Measurements from ENCODE around the gene BTBD8.
"Not testable (repeated sequence)": the region's sequence is repeated elsewhere in the genome, so short reads cannot be mapped to it uniquely, and the experiment has no call there.

Gene BTBD8

GRCh38 chr1:92080128-92080985 is at the start of gene BTBD8:
BTBD8 (plus strand) TSS chr1:92080345; CDS start chr1:92080572, 227 bp downstream.
- peak; percentile 62 to 68 for DNase-seq (ENCODE audit: low read depth in 2 of 2)

GRCh38 chr1:92030656-92031107 is 49.5 kb upstream of the BTBD8 start:
- DNase-seq (ENCODE audit: low read depth in 2 of 2), result no peak

GRCh38 chr1:92031281-92032110 is 48.6 kb upstream of the BTBD8 start:
- no peak for DNase-seq (ENCODE audit: low read depth in 2 of 2)

GRCh38 chr1:92037400-92037799 is 42.7 kb upstream of the BTBD8 start:
- no peak for DNase-seq (ENCODE audit: low read depth in 2 of 2)

- no peak for DNase-seq (ENCODE audit: low read depth in 2 of 2)
These were observed 41.3 kb upstream of the BTBD8 start for GRCh38 chr1:92038695-92039346.

DNA sequence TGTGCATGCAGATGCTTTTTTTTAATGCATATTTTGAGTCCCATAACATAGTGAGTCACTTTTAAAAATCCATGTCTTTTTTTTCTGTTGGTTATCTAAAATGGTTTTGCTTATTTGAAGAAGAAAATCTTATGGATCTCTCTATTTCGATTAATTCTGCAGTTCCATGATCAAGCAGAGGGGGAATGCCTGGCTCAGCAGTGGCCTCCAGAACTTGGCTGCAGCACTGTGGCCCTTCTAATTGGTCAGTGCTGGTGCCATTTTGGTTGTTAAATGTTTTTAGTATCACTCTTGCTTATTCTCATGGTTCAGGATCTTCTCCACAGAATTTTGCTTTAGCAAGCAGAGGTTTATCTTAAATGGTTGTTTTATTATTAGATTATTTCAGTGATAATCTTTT is 39.2 kb upstream of the BTBD8 start:
- DNase-seq (ENCODE audit: low read depth in 2 of 2), result no peak

- DNase-seq (ENCODE audit: low read depth in 2 of 2), result no peak
These were observed 36.5 kb upstream of the BTBD8 start for GRCh38 chr1:92043621-92044020.

GRCh38 chr1:92045766-92046495 is 34.2 kb upstream of the BTBD8 start:
- DNase-seq (ENCODE audit: low read depth in 2 of 2), result no peak

DNA sequence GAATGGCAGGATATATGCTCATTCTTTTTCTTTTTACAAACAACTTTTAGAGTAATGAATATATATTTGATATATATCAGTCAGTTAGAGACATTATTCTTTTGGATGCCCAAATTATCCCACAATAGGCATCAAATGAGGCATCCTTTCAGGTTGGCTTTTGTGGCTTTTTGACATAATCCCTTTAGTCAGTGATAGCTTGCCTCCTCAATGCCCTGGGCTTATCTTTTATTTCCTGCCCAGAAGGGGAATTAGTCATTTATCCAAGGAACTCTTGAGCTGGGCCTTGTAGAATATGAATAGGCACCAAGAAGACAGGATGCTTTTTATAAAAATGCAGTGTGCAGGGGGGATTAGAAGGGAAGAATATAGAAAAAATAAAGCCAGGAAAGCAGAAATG is 28.2 kb upstream of the BTBD8 start:
- DNase-seq (ENCODE audit: low read depth in 2 of 2), result no peak

DNA sequence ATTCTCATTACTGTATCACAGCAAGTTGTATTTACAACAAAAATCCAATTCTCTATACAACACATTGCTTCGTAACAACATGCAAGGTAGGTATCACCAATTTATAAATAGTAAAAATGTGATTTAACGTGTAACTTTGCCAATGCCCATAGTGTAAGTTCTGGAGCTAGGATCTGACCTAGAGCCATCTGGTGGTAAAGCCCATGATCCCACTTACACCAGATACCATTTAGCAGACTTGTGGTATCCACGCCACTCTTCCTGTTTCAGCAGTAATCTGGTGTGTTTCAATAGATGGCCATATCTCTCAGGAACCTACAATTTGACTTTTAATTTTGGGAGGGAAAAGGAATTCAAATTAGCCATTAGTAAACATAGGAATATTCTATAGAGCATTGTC is 15.1 kb upstream of the BTBD8 start:
- no peak for DNase-seq (ENCODE audit: low read depth in 2 of 2)

- no peak for DNase-seq (ENCODE audit: low read depth in 2 of 2)
These were observed 13.8 kb upstream of the BTBD8 start for GRCh38 chr1:92066321-92066720.

DNA sequence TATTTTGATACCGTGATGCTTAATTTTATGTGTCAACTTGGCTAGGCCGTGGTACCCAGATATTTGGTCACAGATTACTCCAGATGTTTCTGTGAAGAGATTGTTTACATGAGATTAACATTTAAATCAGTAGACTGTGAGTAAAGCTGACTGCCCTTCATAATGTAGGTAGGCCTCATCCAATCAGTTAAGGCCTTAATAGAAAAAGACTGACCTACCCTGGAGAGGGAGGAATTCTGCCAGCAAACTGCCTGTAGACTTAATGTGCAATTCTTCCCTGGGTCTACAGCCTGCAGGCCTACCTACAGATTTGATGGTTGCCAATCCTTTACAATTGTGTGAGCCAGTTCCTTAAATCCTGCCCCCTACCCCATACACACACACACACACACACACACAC is 9.3 kb upstream of the BTBD8 start:
- DNase-seq (ENCODE audit: low read depth in 2 of 2), result no peak

GRCh38 chr1:92074446-92074845 is 5.7 kb upstream of the BTBD8 start:
- DNase-seq (ENCODE audit: low read depth in 2 of 2), result not testable (repeated sequence)

DNA sequence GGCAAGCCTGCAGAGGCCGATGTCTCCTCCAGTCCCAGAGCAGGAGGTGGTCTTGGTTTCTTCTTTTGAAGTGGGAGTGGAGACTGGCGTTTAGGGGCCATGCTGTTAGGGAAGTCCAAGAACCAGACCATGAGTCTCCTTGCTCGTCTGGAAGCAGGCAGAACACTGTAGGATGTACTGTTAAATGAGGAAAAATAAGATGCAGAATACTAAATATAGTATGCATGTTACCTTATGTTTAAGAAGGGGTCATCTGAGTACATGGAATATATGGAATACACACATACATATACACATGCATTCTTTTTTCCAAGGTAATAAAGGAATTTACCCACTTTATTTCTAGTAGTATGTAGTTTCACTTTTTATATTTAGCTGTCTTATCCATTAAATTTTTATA is 4.8 kb upstream of the BTBD8 start, which contains the start of gene SETSIP:
SETSIP (minus strand) TSS at position 101 of the 400 bp plus-strand sequence; CDS start at position 101, 0 bp downstream.
- no peak for DNase-seq (ENCODE audit: low read depth in 2 of 2)

GRCh38 chr1:92076363-92076762 is 3.8 kb upstream of the BTBD8 start:
- no peak for DNase-seq (ENCODE audit: low read depth in 2 of 2)

DNA sequence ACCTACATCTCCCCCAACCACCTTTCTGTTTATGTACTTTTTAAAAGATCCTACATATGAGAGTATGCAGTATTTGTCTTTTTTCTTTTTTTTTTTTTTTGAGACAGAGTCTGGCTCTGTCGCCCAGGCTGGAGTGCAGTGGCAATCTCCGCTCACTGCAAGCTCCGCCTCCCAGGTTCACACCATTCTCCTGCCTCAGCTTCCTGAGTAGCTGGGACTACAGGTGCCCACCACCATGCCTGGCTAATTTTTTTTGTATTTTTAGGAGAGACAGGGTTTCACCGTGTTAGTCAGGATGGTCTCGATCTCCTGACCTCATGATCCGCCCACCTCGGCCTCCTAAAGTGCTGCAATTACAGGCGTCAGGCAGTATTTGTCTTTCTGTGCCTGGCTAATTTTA is 2.1 kb upstream of the BTBD8 start:
- DNase-seq (ENCODE audit: low read depth in 2 of 2), result not testable (repeated sequence)

- no peak for DNase-seq (ENCODE audit: low read depth in 2 of 2)
These were observed 704 bp upstream of the BTBD8 start for GRCh38 chr1:92079441-92079840.

GRCh38 chr1:92081031-92081430 is 886 bp downstream of the BTBD8 start:
- DNase-seq (ENCODE audit: low read depth in 2 of 2), result no peak

DNA sequence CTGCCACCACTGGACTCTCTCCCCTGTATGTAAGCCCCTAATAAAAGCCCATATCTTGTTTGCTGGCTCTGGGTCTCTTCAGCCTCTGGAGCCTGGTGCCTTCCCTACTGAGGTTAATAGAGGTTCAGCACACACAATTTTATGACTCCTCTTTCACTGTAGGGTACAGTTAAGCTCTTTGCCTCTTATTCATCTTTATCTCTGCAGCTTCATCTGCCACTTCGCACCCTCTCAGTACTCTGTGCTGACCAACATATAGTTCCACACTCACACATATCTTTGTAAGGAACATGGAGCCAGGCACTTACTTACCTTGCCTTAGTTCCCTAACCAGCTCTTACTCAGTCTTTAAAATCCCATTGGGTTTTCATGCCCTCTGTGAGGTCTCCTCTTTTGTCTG is 4.5 kb downstream of the BTBD8 start:
- no peak for DNase-seq (ENCODE audit: low read depth in 2 of 2)

DNA sequence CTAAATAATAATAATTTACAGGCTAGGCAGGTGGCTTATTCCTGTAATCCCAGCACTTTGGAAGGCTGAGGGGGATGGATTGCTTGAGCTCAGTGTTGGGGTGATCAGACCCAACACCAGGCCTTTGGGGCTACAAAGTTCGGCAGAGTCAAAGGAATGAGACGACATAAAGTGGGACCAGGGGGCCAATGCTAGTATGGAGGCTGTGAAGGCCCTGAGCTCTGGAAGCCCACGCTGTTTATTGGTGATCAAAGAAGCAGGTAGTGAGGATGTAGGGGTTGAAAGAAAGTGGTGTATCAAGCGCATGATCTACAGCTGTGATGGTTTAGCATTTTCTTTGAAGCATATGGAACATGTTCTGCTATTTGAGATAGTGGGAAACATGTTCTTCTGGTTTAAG is 5.6 kb downstream of the BTBD8 start:
- no peak for DNase-seq (ENCODE audit: low read depth in 2 of 2)

- no peak for DNase-seq (ENCODE audit: low read depth in 2 of 2)
These were observed 7.4 kb downstream of the BTBD8 start for GRCh38 chr1:92087542-92087941.

Data from stimulated activated CD4-positive, alpha-beta T cell treated with anti-CD3 and anti-CD28 coated beads, Interleukin-1b, Interleukin-23, amount 100 ng/mL, for 1 hour (primary cell).